Naive thymus-derived CD4-positive, alpha-beta T cell (primary cell): Measurements from ENCODE around the gene RRAS. TPM values are rescaled to one million over a fixed set of nuclear protein-coding genes. Genes with fewer than 3 reads are reported as not detected.
"Not testable (repeated sequence)": the region's sequence is repeated elsewhere in the genome, so short reads cannot be mapped to it uniquely, and the experiment has no call there.

Experiments used
- ATAC-seq: fragments of 150-1000 bp; cut with Tn5 transposase; 2 replicates; pipeline ENCODE4 v1.10.0; 2021; ENCODE audit warnings: mild to moderate bottlenecking, moderate library complexity
- CTCF ChIA-PET: fragments of 350-600 bp; sonication (Branson Sonifier 250); formaldehyde crosslinking; loops from one replicate; lab custom pipeline; 2021; ENCODE audit warnings: antibody characterized with exemption; lab: Charles Lee
- POLR2A ChIA-PET: fragments of 350-600 bp; sonication (Branson Sonifier 250); formaldehyde crosslinking; loops from one replicate; lab custom pipeline; 2021; ENCODE audit warnings: antibody characterized with exemption, inconsistent platforms; lab: Charles Lee
- DNase-seq, 9 donors: peaks; one replicate each; pipeline versions ENCODE4 v3.0.0 to v3.0.0-alpha.2; 2020 to 2022; ENCODE audit warnings: mixed read lengths in 1 of 9
- H3K27ac ChIP-seq: one replicate; pipeline ENCODE4 v1.7.0; 2013; ENCODE audit warnings: mild to moderate bottlenecking, low read depth, low read length, moderate library complexity
- H3K27me3 ChIP-seq, 2 donors: one replicate each; pipeline ENCODE4 v1.7.0; 2013; ENCODE audit warnings: low read length in 2 of 2, mild to moderate bottlenecking in 2 of 2, moderate library complexity in 2 of 2; ENCODE audit not compliant: control insufficient read depth in 2 of 2, insufficient read depth in 2 of 2
- H3K36me3 ChIP-seq, 3 experiments: 1 replicate in 2 of 3; 2 replicates in 1 of 3; pipeline ENCODE4 v1.7.0; 2013; ENCODE audit warnings: low read length in 3 of 3, mild to moderate bottlenecking in 3 of 3, moderate library complexity in 1 of 3; ENCODE audit not compliant: insufficient read depth in 3 of 3, control insufficient read depth in 2 of 3
- H3K4me1 ChIP-seq, 2 donors: one replicate each; pipeline ENCODE4 v1.7.0; 2013; ENCODE audit warnings: low read length in 2 of 2, mild to moderate bottlenecking in 2 of 2, moderate library complexity in 1 of 2; ENCODE audit not compliant: control insufficient read depth in 2 of 2, insufficient read depth in 2 of 2
- H3K4me3 ChIP-seq: 2 replicates; pipeline ENCODE4 v1.7.0; 2013; ENCODE audit warnings: mild to moderate bottlenecking, low read length
- H3K9me3 ChIP-seq, 3 experiments: 1 replicate in 2 of 3; 2 replicates in 1 of 3; pipeline ENCODE4 v1.7.0; 2013; ENCODE audit warnings: low read length in 3 of 3; ENCODE audit not compliant: control insufficient read depth in 2 of 3
- H3K27ac Mint-ChIP-seq, 9 donors: one replicate each; pipeline ENCODE4 v1.8.0; 2020 to 2022; ENCODE audit warnings: mixed read lengths in 9 of 9, mild to moderate bottlenecking in 8 of 9, moderate library complexity in 5 of 9, inconsistent platforms in 2 of 9
- H3K27me3 Mint-ChIP-seq, 5 donors: one replicate each; pipeline ENCODE4 v1.8.0; 2021 to 2022; ENCODE audit warnings: mixed read lengths in 5 of 5, mild to moderate bottlenecking in 1 of 5
- H3K36me3 Mint-ChIP-seq, 5 donors: one replicate each; pipeline ENCODE4 v1.8.0; 2020 to 2022; ENCODE audit warnings: mixed read lengths in 5 of 5, mild to moderate bottlenecking in 3 of 5, inconsistent platforms in 1 of 5
- H3K4me1 Mint-ChIP-seq, 7 donors: one replicate each; pipeline ENCODE4 v1.8.0; 2020 to 2022; ENCODE audit warnings: mixed read lengths in 7 of 7, mild to moderate bottlenecking in 3 of 7, inconsistent platforms in 1 of 7
- H3K4me3 Mint-ChIP-seq, 10 donors: one replicate each; pipeline ENCODE4 v1.8.0; 2020 to 2022; ENCODE audit warnings: mild to moderate bottlenecking in 10 of 10, mixed read lengths in 10 of 10, moderate library complexity in 6 of 10, inconsistent platforms in 2 of 10
- H3K9me3 Mint-ChIP-seq, 11 donors: one replicate each; pipeline ENCODE4 v1.8.0; 2020 to 2022; ENCODE audit warnings: mixed read lengths in 11 of 11, mild to moderate bottlenecking in 4 of 11, inconsistent platforms in 1 of 11, moderate library complexity in 1 of 11
- intact Hi-C, 2 donors: fragments of 100-400 bp; cut with micrococcal nuclease; formaldehyde crosslinking; loops; one replicate each; pipeline ENCODE4 v1.15.1; 2023
- polyA plus RNA-seq, 2 donors: library from polyadenylated mRNA; unstranded; fragments of 300-500 nt; fragmentation: Illumina TruSeq; gene quantifications; one replicate each; pipeline ENCODE4 v1.2.3, GENCODE V29; 2021
- total RNA-seq, 6 experiments: library from RNA in 5 of 6; stranded (reverse) in 5 of 6; gene quantifications; 1 replicate in 5 of 6; 2 replicates in 1 of 6; pipeline ENCODE4 v1.2.3 and lab custom pipeline; 2021 to 2026

Gene RRAS
- total and polyA plus RNA-seq, 7 experiments from 2014 or later = 11.0 to 37.0 (median 13.9) TPM

- H3K36me3 Mint-ChIP-seq = peaks cover 0 to 5% (median 0%) of the 10 kb centered on the region in 5 donors
- POLR2A ChIA-PET = interaction anchor here (0.6 to 11.1 kb wide), 18 partner anchors 14 to 289 kb away, joined by 3 to 187 read pairs (median 6); partner anchors contain the start of genes BCL2L12, IRF3, NOSIP and PRMT1
- H3K9me3 Mint-ChIP-seq = peaks cover 0 to 2% (median 0%) of the 10 kb centered on the region in 11 donors
- peaks cover 0 to 4% (median 0%) of the 10 kb centered on the region in 3 experiments for H3K36me3 ChIP-seq
- peak overlapping the region; percentile 57 to 99 (median 95) for H3K27ac Mint-ChIP-seq
- peaks cover 27 to 40% of the 10 kb centered on the region in 2 donors for H3K4me1 ChIP-seq
- H3K4me3 ChIP-seq = peak overlapping the region; percentile 64
- intact Hi-C loops = loop anchor here (1.0 to 10.0 kb wide), 21 partner anchors 26 to 1469 kb away; partner anchors contain the start of genes AKT1S1 (in 1 of the 2), BCL2L12 (in 1 of the 2), C19orf73 (in 1 of the 2) and CYTH2 (in 1 of the 2)
- DNase-seq = peak in 4 of 9 donors; percentile 7 to 28 (median 20)
- H3K4me3 Mint-ChIP-seq = peak overlapping the region; percentile 86 to 98 (median 93)
- H3K4me1 Mint-ChIP-seq = peaks cover 51 to 65% (median 56%) of the 10 kb centered on the region in 7 donors
- peaks cover 0 to 6% (median 0%) of the 10 kb centered on the region in 5 donors for H3K27me3 Mint-ChIP-seq
- CTCF ChIA-PET = interaction anchor here (0.6 to 1.8 kb wide), 7 partner anchors 25 to 905 kb away, joined by 3 to 11 read pairs (median 4); partner anchors contain the start of genes BCL2L12 and IRF3
- no peaks in the 10 kb centered on the region for H3K9me3 ChIP-seq
- no peak for ATAC-seq
- peak overlapping the region; percentile 95 for H3K27ac ChIP-seq
- no peaks in the 10 kb centered on the region for H3K27me3 ChIP-seq
These were observed 386 bp downstream of the RRAS start for GRCh38 chr19:49639401-49640112.

- Histone ChIP-seq H3K27ac (peak overlapping the region; percentile 41), H3K36me3 (peaks cover 0 to 4% (median 0%) of the 10 kb centered on the region in 3 experiments), H3K4me3 (no peak overlapping the region), H3K27me3 (no peaks in the 10 kb centered on the region), H3K4me1 (peaks cover 23 to 35% of the 10 kb centered on the region in 2 donors), H3K9me3 (no peaks in the 10 kb centered on the region)
- ChIA-PET POLR2A (interaction anchor here (1.2 to 1.9 kb wide), 3 partner anchors 22 to 47 kb away, joined by 3 to 5 read pairs (median 4); partner anchors contain the start of gene PRR12), CTCF (no interaction called here)
- H3K36me3 Mint-ChIP-seq = peaks cover 0 to 2% (median 0%) of the 10 kb centered on the region in 5 donors
- ATAC-seq (no peak), DNase-seq (no peak)
- peaks cover 0 to 2% (median 0%) of the 10 kb centered on the region in 11 donors for H3K9me3 Mint-ChIP-seq
- peak overlapping the region; percentile 69 to 96 (median 87) for H3K27ac Mint-ChIP-seq
- intact Hi-C loops = no loop called here
- H3K27me3 Mint-ChIP-seq = peaks cover 0 to 6% (median 0%) of the 10 kb centered on the region in 5 donors
- H3K4me3 Mint-ChIP-seq = peak overlapping the region; percentile 34 to 96 (median 82)
- H3K4me1 Mint-ChIP-seq = peaks cover 38 to 50% (median 44%) of the 10 kb centered on the region in 7 donors
These were observed 1.9 kb downstream of the RRAS start for GRCh38 chr19:49637821-49638738.

GRCh38 chr19:49636233-49636932, 3.6 kb downstream of the RRAS start:
- ATAC-seq (no peak), DNase-seq (no peak)
- H3K27me3 Mint-ChIP-seq = peaks cover 0 to 4% (median 0%) of the 10 kb centered on the region in 5 donors
- H3K36me3 ChIP-seq = no peaks in the 10 kb centered on the region
- H3K4me1 Mint-ChIP-seq = peaks cover 30 to 36% (median 34%) of the 10 kb centered on the region in 7 donors
- no peak overlapping the region for H3K4me3 Mint-ChIP-seq
- peaks cover 0 to 2% (median 0%) of the 10 kb centered on the region in 11 donors for H3K9me3 Mint-ChIP-seq
- peaks cover 0 to 2% (median 0%) of the 10 kb centered on the region in 5 donors for H3K36me3 Mint-ChIP-seq
- H3K4me3 ChIP-seq = no peak overlapping the region
- POLR2A ChIA-PET = interaction anchor here (0.6 kb wide), 1 partner anchor 277 kb away, joined by 4 read pairs; no protein-coding TSS in a partner anchor
- CTCF ChIA-PET = no interaction called here
- intact Hi-C loops = no loop called here
- peaks cover 13 to 28% of the 10 kb centered on the region in 2 donors for H3K4me1 ChIP-seq
- H3K27ac Mint-ChIP-seq = peak overlapping the region in 4 of 9 donors; percentile 21 to 64 (median 46)
- no peaks in the 10 kb centered on the region for H3K27me3 ChIP-seq
- H3K27ac ChIP-seq = no peak overlapping the region
- H3K9me3 ChIP-seq = no peaks in the 10 kb centered on the region

GRCh38 chr19:49635530-49636232, 4.3 kb downstream of the RRAS start:
- ATAC-seq (no peak), DNase-seq (no peak)
- no peaks in the 10 kb centered on the region for H3K27me3 ChIP-seq
- H3K4me3 ChIP-seq = no peak overlapping the region
- peaks cover 0 to 4% (median 0%) of the 10 kb centered on the region in 5 donors for H3K27me3 Mint-ChIP-seq
- H3K9me3 Mint-ChIP-seq = peaks cover 0 to 2% (median 0%) of the 10 kb centered on the region in 11 donors
- H3K36me3 ChIP-seq = no peaks in the 10 kb centered on the region
- H3K36me3 Mint-ChIP-seq = peaks cover 0 to 2% (median 0%) of the 10 kb centered on the region in 5 donors
- no peaks in the 10 kb centered on the region for H3K9me3 ChIP-seq
- H3K27ac Mint-ChIP-seq = peak overlapping the region in 5 of 9 donors; percentile 22 to 64 (median 52)
- peaks cover 6 to 22% of the 10 kb centered on the region in 2 donors for H3K4me1 ChIP-seq
- no peak overlapping the region for H3K4me3 Mint-ChIP-seq
- intact Hi-C loops = no loop called here
- H3K27ac ChIP-seq = no peak overlapping the region
- H3K4me1 Mint-ChIP-seq = peaks cover 25 to 31% (median 29%) of the 10 kb centered on the region in 7 donors
- CTCF ChIA-PET = no interaction called here
- POLR2A ChIA-PET = no interaction called here

GRCh38 chr19:49633273-49633672, 6.7 kb downstream of the RRAS start:
- ATAC-seq, H3K9me3 Mint-ChIP-seq, H3K27ac ChIP-seq, DNase-seq, H3K27me3 Mint-ChIP-seq, H3K36me3 ChIP-seq, CTCF ChIA-PET, H3K4me3 ChIP-seq, H3K4me1 ChIP-seq, H3K27me3 ChIP-seq, H3K36me3 Mint-ChIP-seq, intact Hi-C loops, H3K4me3 Mint-ChIP-seq, H3K9me3 ChIP-seq: not testable (repeated sequence)
- peak overlapping the region in 2 of 9 donors; percentile 45 to 65 for H3K27ac Mint-ChIP-seq
- POLR2A ChIA-PET = interaction anchor here (0.7 kb wide), 1 partner anchor 270 kb away, joined by 6 read pairs; no protein-coding TSS in a partner anchor
- H3K4me1 Mint-ChIP-seq = peaks cover 8 to 11% (median 9%) of the 10 kb centered on the region in 7 donors
